ENCODE results near the gene GAPVD1. TPM values are rescaled to one million over a fixed set of nuclear protein-coding genes. Genes with fewer than 3 reads are reported as not detected.

GAPVD1 gene
- total and polyA plus RNA-seq, 2 of the 13 experiments (the other 11 are each of a cell fraction or from before 2014, with no cell fraction given) = 11.1 to 33.2 TPM

DNA sequence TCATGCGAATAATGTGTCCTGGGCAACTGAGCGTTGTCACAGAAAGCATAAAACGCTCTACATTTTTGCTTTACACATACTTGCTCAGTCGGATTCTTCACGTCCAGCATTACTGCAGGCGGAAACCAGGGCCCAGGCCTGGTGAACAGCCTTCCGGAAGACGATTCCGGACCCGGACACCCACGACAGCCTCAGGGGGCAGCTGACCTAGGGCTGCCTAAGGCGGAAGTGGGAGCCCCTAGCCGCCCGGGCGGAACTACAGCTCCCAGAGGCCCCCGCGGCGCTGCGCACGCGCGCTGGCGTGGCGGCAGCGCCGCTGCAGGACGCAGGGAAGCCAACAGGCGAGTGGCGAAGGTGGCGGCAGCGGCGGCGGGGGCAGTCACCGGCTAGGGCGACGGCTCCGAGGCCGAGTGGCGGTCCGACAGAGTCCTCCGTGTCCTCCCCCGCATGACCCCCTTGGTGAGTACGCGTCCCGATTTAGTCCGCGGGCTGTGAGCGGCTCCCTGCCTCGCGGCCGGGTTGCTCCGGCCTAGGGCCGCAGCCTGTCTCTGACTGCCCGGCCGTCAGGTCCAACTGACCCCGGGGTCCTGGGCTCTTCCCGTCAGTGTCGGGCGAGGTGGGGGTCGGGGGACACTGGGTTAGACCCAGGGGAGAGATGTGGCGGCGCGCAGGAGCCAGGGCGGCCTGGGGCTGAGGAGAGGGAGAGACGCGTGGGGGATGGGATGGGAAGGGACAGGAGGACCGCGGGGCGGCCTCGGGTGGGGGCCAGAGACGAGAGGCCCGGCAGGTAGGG lies at the start of gene GAPVD1 (continued):
- TF ChIP-seq, protein P1, sequence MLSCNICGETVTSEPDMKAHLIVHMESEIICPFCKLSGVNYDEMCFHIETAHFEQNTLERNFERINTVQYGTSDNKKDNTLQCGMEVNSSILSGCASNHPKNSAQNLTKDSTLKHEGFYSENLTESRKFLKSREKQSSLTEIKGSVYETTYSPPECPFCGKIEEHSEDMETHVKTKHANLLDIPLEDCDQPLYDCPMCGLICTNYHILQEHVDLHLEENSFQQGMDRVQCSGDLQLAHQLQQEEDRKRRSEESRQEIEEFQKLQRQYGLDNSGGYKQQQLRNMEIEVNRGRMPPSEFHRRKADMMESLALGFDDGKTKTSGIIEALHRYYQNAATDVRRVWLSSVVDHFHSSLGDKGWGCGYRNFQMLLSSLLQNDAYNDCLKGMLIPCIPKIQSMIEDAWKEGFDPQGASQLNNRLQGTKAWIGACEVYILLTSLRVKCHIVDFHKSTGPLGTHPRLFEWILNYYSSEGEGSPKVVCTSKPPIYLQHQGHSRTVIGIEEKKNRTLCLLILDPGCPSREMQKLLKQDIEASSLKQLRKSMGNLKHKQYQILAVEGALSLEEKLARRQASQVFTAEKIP (CRISPR knock-in tag; IDR thresholded peaks at IDR 0.05; ENCODE audit: borderline replicate concordance) = no peak
- TF ChIP-seq ZNF782 (CRISPR knock-in tag; IDR thresholded peaks at IDR 0.05; ENCODE audit: borderline replicate concordance) (peak; percentile 81; the same call in 1 of the 2 replicates), ZFP36L1 (CRISPR knock-in tag; IDR thresholded peaks at IDR 0.05) (no peak), MED13 (CRISPR knock-in tag; IDR thresholded peaks at IDR 0.05) (peak; percentile 38; the same call in 1 of the 2 replicates), ASH2L (IDR thresholded peaks at IDR 0.05; ENCODE audit: insufficient read length, low read depth, low read length) (peak; percentile 84), ZKSCAN1 (IDR thresholded peaks at IDR 0.05; ENCODE audit: low read length) (peak; percentile 70; the same call in 1 of the 2 replicates), ARHGAP35 (CRISPR knock-in tag; IDR thresholded peaks at IDR 0.05; ENCODE audit: borderline replicate concordance) (peak; percentile 87; the same call in 1 of the 2 replicates), ZNF776 (CRISPR knock-in tag; IDR thresholded peaks at IDR 0.05) (no peak; the same call in 1 of the 2 replicates), PITX1 (CRISPR knock-in tag; IDR thresholded peaks at IDR 0.05) (no peak; the same call in 1 of the 2 replicates), IKZF4 (CRISPR knock-in tag; IDR thresholded peaks at IDR 0.05; ENCODE audit: borderline replicate concordance, low read depth, not compliant biosample characterization) (no peak), ZNF563 (CRISPR knock-in tag; IDR thresholded peaks at IDR 0.05) (no peak; the same call in 1 of the 2 replicates), PHF21A (CRISPR knock-in tag; IDR thresholded peaks at IDR 0.05) (peak; percentile 52; the same call in 1 of the 2 replicates), ARNT (IDR thresholded peaks at IDR 0.05) (no peak), SOX6 (IDR thresholded peaks at IDR 0.05) (no peak), SOX6 (CRISPR knock-in tag; IDR thresholded peaks at IDR 0.05) (peak; percentile 33; the same call in 1 of the 2 replicates)
- TF ChIP-seq, protein P2, sequence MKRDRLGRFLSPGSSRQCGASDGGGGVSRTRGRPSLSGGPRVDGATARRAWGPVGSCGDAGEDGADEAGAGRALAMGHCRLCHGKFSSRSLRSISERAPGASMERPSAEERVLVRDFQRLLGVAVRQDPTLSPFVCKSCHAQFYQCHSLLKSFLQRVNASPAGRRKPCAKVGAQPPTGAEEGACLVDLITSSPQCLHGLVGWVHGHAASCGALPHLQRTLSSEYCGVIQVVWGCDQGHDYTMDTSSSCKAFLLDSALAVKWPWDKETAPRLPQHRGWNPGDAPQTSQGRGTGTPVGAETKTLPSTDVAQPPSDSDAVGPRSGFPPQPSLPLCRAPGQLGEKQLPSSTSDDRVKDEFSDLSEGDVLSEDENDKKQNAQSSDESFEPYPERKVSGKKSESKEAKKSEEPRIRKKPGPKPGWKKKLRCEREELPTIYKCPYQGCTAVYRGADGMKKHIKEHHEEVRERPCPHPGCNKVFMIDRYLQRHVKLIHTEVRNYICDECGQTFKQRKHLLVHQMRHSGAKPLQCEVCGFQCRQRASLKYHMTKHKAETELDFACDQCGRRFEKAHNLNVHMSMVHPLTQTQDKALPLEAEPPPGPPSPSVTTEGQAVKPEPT (CRISPR knock-in tag; IDR thresholded peaks at IDR 0.05; ENCODE audit: low read depth) = peak; percentile 68; the same call in 1 of the 2 replicates
- TF ChIP-seq, protein P3, sequence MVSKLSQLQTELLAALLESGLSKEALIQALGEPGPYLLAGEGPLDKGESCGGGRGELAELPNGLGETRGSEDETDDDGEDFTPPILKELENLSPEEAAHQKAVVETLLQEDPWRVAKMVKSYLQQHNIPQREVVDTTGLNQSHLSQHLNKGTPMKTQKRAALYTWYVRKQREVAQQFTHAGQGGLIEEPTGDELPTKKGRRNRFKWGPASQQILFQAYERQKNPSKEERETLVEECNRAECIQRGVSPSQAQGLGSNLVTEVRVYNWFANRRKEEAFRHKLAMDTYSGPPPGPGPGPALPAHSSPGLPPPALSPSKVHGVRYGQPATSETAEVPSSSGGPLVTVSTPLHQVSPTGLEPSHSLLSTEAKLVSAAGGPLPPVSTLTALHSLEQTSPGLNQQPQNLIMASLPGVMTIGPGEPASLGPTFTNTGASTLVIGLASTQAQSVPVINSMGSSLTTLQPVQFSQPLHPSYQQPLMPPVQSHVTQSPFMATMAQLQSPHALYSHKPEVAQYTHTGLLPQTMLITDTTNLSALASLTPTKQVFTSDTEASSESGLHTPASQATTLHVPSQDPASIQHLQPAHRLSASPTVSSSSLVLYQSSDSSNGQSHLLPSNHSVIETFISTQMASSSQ (IDR thresholded peaks at IDR 0.05; ENCODE audit: low read depth) = no peak
- TF ChIP-seq, protein P3 (CRISPR knock-in tag; IDR thresholded peaks at IDR 0.05; ENCODE audit: borderline replicate concordance) = peak; percentile 74
- TF ChIP-seq, protein P4, sequence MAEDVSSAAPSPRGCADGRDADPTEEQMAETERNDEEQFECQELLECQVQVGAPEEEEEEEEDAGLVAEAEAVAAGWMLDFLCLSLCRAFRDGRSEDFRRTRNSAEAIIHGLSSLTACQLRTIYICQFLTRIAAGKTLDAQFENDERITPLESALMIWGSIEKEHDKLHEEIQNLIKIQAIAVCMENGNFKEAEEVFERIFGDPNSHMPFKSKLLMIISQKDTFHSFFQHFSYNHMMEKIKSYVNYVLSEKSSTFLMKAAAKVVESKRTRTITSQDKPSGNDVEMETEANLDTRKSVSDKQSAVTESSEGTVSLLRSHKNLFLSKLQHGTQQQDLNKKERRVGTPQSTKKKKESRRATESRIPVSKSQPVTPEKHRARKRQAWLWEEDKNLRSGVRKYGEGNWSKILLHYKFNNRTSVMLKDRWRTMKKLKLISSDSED (CRISPR knock-in tag; IDR thresholded peaks at IDR 0.05) = no peak
